Natural killer cell treated with Interleukin-12 subunit alpha and Interleukin-12 subunit beta and Interleukin-15 and Interleukin-18, amount 100 ng/mL, for 72 hours (primary cell): ENCODE data around the gene PMIS2. TPM values are rescaled to one million over a fixed set of nuclear protein-coding genes. Genes with fewer than 3 reads are reported as not detected.

ENCODE experiments used
- total RNA-seq, 2 donors: library from RNA; stranded (reverse); gene quantifications; one replicate each; pipeline ENCODE4 v1.2.3, GENCODE V29; 2022

PMIS2 gene
- total RNA-seq, 2 donors from 2014 or later = not detected

Other genes starting within 250 kb of the PMIS2 start
- gene FFAR1, start 238.3 kb upstream of the PMIS2 start, total RNA-seq = under 1 TPM; 0.19 to 0.36 TPM
- gene FFAR3, start 227.7 kb upstream of the PMIS2 start, total RNA-seq = under 1 TPM in 1 of 2 donors, not detected in 1; 0.62 TPM
- under 1 TPM in 1 of 2 donors, not detected in 1; 0.56 TPM for gene GPR42, start 215.1 kb upstream of the PMIS2 start, total RNA-seq
- not detected for gene FFAR2, start 137.9 kb upstream of the PMIS2 start, total RNA-seq
- not detected for gene KRTDAP, start 95.7 kb upstream of the PMIS2 start, total RNA-seq
- gene DMKN, start 72.5 kb upstream of the PMIS2 start, total RNA-seq = 1 to 10 TPM in 1 of 2 donors, not detected in 1; 1.8 TPM
- not detected for gene SBSN, start 57.9 kb upstream of the PMIS2 start, total RNA-seq
- gene GAPDHS, start 52.7 kb upstream of the PMIS2 start, total RNA-seq = not detected
- gene TMEM147, start 40.5 kb upstream of the PMIS2 start, total RNA-seq = 10 to 100 TPM; 25.3 to 34.4 TPM
- not detected for gene ATP4A, start 22.5 kb upstream of the PMIS2 start, total RNA-seq
- 10 to 100 TPM; 29.2 to 55.0 TPM for gene HAUS5, start 26.6 kb downstream of the PMIS2 start, total RNA-seq
- 100 to 1,000 TPM; 109 to 110 TPM for gene RBM42, start 42.9 kb downstream of the PMIS2 start, total RNA-seq
- gene ETV2, start 55.6 kb downstream of the PMIS2 start, total RNA-seq = 1 to 10 TPM in 1 of 2 donors, under 1 TPM in 1; 0.39 to 1.2 TPM
- 100 to 1,000 TPM; 363 to 400 TPM for gene COX6B1, start 62.1 kb downstream of the PMIS2 start, total RNA-seq
- under 1 TPM; 0.38 to 0.70 TPM for gene UPK1A, start 80.3 kb downstream of the PMIS2 start, total RNA-seq
- 100 to 1,000 TPM; 191 to 295 TPM for gene ZBTB32, start 118.4 kb downstream of the PMIS2 start, total RNA-seq
- 100 to 1,000 TPM in 1 of 2 donors, 10 to 100 TPM in 1; 80.1 to 137 TPM for gene KMT2B, start 131.8 kb downstream of the PMIS2 start, total RNA-seq
- 100 to 1,000 TPM in 1 of 2 donors, 10 to 100 TPM in 1; 80.4 to 193 TPM for gene IGFLR1, start 156.3 kb downstream of the PMIS2 start, total RNA-seq
- 10 to 100 TPM; 17.0 to 19.1 TPM for gene U2AF1L4, start 159.2 kb downstream of the PMIS2 start, total RNA-seq
- gene PSENEN, start 159.5 kb downstream of the PMIS2 start, total RNA-seq = 10 to 100 TPM; 66.4 to 84.2 TPM
- 10 to 100 TPM in 1 of 2 donors, 1 to 10 TPM in 1; 9.6 to 24.7 TPM for gene LIN37, start 162.4 kb downstream of the PMIS2 start, total RNA-seq
- not detected for gene HSPB6, start 170.9 kb downstream of the PMIS2 start, total RNA-seq
- 10 to 100 TPM; 36.2 to 53.8 TPM for gene PROSER3, start 172.0 kb downstream of the PMIS2 start, total RNA-seq
- gene ARHGAP33, start 189.4 kb downstream of the PMIS2 start, total RNA-seq = 10 to 100 TPM; 31.5 to 45.0 TPM
- gene PRODH2, start 226.7 kb downstream of the PMIS2 start, total RNA-seq = not detected